GM12874 (cell line): Measurements from ENCODE around the gene BRICD5.

Source experiments
- CTCF ChIP-seq: IDR thresholded peaks from 2 replicates; pipeline ENCODE4 v1.5.1; 2011; ENCODE audit warnings: low read depth, mild to moderate bottlenecking, control low read depth, low read length, moderate library complexity; ENCODE audit not compliant: insufficient read depth

Gene BRICD5

GRCh38 chr16:2190002-2190658 lies 20.5 kb downstream of the BRICD5 start:
- no peak for TF ChIP-seq CTCF

DNA sequence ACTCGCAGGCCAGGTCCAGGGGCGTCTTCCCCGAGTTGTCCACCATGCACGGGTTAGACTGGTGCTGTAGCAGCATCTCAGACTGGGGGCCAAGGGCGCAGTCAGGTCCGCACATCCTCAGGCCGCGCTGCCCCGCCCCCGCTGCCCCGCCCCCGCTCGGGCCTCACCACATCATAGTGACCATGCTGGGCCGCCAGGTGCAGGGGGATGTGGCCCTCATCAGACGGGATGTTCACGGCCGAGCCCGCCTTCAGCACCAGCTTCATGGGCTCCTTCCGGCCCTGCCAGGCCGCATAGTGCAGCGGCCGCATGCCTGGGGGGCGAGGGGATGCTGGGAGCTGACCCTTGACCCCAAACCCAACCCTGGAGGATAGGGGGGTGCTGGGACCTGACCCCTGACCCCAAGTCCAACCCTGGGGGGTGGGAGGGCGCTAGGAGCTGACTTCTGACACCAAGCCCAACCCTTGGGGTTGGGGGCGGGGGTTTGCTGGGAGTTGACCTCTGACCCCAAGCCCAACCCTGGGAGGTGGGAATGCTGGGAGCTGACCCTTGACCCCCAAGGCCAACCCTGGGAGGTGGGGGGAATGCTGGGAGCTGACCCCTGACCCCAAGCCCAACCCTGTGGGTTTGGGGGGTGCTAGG lies 21.3 kb downstream of the BRICD5 start:
- no peak for TF ChIP-seq CTCF

GRCh38 chr16:2188395-2188794 lies 22.3 kb downstream of the BRICD5 start:
- no peak for TF ChIP-seq CTCF

DNA sequence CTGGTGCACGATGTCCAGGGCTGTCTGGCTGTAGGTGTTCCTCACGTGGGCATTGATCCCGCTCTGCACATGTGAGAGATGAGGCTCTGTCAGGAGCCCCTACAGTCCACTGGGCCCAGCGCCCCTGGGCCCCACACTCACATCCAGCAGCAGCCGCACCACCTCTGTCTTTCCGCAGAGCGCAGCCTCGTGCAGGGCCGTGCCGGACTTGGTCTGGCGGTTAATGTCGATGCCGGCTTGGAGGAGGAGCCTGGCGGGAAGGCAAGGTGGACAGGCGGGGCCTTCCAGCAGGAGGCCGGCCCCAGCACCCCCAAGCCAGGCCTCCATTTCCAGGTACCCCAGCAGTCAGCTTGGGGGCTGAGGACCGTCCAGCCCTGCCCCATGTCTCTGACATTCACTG lies 23.5 kb downstream of the BRICD5 start:
- no peak for TF ChIP-seq CTCF

GRCh38 chr16:2186505-2186904 lies 24.2 kb downstream of the BRICD5 start:
- TF ChIP-seq CTCF, result no peak

DNA sequence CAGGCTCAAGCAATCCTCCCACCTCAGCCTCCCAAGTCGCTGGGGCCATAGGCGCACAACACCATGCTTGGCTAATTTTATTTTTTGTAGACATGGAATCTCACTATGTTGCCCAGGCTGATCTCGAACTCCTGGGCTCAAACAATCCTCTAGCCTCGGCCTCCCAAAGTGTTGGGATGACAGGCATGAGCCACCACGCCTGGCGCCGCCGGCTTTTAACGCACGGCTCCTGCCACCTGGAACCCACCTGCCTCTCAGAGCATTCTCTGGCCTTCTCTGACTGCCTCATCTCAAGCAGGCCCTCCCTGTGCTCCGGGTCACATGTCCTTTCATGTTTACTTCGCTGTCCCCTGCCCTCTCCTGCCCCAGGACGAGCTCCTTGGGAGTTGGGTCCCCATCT lies 24.6 kb downstream of the BRICD5 start:
- TF ChIP-seq CTCF, result no peak

GRCh38 chr16:2184962-2185361 lies 25.7 kb downstream of the BRICD5 start:
- TF ChIP-seq CTCF, result no peak
